ENCODE results near the gene SKP2.

SKP2 gene

DNA sequence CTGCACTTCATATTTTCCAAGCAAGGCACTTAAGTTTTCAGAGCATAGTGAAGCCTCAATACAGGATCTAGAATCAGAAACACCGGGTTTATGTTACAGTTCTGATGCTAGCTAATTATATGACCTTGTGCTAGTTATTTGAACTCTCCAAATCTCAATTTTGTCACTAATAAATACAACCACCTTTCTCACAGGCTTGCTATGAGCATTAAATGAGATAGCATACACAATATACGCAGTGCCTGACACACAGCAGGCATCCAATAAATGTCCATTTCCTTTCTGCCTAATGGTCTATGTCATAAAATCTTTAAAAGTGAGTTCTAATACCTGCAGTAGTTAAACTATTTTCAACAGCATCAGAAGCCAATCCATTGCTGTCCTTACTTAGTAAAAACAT is 56.9 kb downstream of the SKP2 start:
- DNase-seq (ENCODE audit: low read depth), result no peak
- TF ChIP-seq, protein P1, sequence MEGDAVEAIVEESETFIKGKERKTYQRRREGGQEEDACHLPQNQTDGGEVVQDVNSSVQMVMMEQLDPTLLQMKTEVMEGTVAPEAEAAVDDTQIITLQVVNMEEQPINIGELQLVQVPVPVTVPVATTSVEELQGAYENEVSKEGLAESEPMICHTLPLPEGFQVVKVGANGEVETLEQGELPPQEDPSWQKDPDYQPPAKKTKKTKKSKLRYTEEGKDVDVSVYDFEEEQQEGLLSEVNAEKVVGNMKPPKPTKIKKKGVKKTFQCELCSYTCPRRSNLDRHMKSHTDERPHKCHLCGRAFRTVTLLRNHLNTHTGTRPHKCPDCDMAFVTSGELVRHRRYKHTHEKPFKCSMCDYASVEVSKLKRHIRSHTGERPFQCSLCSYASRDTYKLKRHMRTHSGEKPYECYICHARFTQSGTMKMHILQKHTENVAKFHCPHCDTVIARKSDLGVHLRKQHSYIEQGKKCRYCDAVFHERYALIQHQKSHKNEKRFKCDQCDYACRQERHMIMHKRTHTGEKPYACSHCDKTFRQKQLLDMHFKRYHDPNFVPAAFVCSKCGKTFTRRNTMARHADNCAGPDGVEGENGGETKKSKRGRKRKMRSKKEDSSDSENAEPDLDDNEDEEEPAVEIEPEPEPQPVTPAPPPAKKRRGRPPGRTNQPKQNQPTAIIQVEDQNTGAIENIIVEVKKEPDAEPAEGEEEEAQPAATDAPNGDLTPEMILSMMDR (IDR thresholded peaks at IDR 0.05; ENCODE audit: control insufficient read depth, insufficient read depth, low read depth, low read length, missing control alignments), result no peak
- H3K4me3 ChIP-seq (ENCODE audit: control insufficient read depth, low read depth, low read length), result no peak overlapping the region

DNA sequence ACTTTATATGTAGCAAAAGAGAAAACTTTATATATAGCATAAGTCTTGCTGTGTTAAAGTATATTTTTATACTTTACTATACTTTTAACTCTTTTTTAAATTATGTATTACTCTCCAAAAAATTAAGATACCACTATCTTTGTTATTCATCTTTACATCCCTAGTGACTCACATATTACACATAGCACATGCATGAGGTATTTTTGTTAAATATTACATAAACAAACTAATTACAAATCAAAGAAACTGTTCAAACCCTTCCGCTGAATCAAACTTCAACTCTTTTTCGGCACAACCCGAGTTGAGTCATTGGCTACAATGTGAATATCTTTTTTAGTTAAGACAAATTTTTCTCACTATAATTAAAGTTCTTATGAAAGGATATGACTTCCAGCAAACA is 57.8 kb downstream of the SKP2 start:
- no peak overlapping the region for H3K4me3 ChIP-seq (ENCODE audit: control insufficient read depth, low read depth, low read length)
- TF ChIP-seq, protein P1 (IDR thresholded peaks at IDR 0.05; ENCODE audit: control insufficient read depth, insufficient read depth, low read depth, low read length, missing control alignments), result no peak
- DNase-seq (ENCODE audit: low read depth), result no peak

DNA sequence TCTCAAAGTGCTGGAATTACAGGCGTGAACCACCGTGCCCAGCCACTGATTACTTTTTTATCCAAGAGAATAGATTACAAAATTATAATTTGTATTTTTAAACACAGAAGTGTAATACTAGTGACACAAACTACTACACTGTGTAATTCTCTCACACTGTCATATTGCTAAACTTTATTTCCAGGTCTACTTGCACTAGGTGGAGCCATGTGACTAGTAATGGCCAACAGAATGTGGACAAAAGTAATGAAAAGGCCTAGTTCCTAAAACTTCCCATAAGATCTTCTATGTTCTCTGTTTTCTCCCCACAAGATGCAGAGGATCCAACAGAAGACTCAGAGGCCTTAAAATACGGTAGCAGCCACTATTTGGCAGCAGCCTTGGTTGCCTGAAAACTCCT is 62.5 kb downstream of the SKP2 start:
- TF ChIP-seq, protein P1 (IDR thresholded peaks at IDR 0.05; ENCODE audit: control insufficient read depth, insufficient read depth, low read depth, low read length, missing control alignments), result no peak
- DNase-seq (ENCODE audit: low read depth), result no peak
- H3K4me3 ChIP-seq (ENCODE audit: control insufficient read depth, low read depth, low read length), result no peak overlapping the region

GRCh38 chr5:36215910-36216309 is 64.0 kb downstream of the SKP2 start:
- TF ChIP-seq, protein P1 (IDR thresholded peaks at IDR 0.05; ENCODE audit: control insufficient read depth, insufficient read depth, low read depth, low read length, missing control alignments), result no peak
- no peak for DNase-seq (ENCODE audit: low read depth)
- H3K4me3 ChIP-seq (ENCODE audit: control insufficient read depth, low read depth, low read length), result no peak overlapping the region

DNA sequence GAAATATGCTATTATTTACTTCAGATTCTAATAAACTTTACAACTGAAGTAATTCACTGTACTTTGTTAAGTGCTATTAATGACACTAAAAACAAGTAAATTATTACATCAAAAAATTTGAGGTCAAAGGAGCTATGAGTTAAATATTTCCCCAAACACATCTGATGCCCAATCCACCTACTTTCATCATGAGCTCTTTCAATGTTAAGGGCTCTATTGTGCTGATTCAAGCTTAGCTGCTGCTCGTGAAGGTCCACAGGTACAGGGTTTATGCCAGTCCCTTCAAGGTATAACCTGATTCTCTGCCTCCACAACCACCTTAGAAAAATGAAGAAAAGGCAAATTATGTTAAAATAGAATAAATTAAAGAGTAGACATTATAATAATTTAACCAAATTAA is 65.7 kb downstream of the SKP2 start:
- TF ChIP-seq, protein P1 (IDR thresholded peaks at IDR 0.05; ENCODE audit: control insufficient read depth, insufficient read depth, low read depth, low read length, missing control alignments), result no peak
- no peak overlapping the region for H3K4me3 ChIP-seq (ENCODE audit: control insufficient read depth, low read depth, low read length)
- no peak for DNase-seq (ENCODE audit: low read depth)

DNA sequence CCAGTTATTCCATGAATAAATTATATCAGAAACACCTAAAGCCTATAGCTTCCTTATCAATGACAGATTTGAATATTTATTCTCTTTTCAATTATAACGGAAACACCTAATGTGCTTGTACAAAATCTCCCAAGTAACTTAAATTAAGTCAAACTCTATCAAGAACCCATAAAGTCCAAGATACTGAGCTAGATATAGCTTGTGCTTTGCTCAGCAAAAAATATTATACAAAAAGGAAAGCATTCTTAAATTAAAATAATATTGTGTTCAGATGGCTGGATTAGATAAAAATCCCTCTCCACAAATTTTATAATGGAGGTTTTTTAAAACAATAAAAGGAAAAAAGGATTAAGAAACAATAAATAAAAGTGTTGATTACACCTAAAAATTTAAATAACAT is 66.1 kb downstream of the SKP2 start:
- TF ChIP-seq, protein P1 (IDR thresholded peaks at IDR 0.05; ENCODE audit: control insufficient read depth, insufficient read depth, low read depth, low read length, missing control alignments), result no peak
- no peak for DNase-seq (ENCODE audit: low read depth)

DNA sequence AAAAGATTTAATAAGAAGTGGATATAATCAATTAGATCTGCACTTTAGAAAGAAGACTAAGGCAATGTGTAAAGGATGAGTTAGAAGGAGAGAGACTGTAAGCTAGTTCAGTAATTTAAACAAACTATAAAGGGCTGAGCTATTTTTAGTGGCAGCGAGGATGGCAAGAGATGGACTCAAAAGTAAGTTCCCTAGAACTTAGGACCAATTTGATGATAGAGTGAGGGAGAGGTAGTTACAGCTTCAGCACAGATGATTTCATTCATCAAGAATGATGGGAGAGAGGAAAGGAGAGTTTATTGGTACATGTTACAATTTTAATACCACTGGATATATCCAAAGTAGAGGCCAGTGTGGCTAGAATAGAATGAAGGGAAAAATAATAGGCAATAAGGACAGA is 70.7 kb downstream of the SKP2 start:
- TF ChIP-seq, protein P1 (IDR thresholded peaks at IDR 0.05; ENCODE audit: control insufficient read depth, insufficient read depth, low read depth, low read length, missing control alignments), result no peak
- H3K4me3 ChIP-seq (ENCODE audit: control insufficient read depth, low read depth, low read length), result no peak overlapping the region
- DNase-seq (ENCODE audit: low read depth), result no peak

More for the DNA sequence above, 66.1 kb downstream of the SKP2 start:
- H3K4me3 ChIP-seq (ENCODE audit: control insufficient read depth, low read depth, low read length), result no peak overlapping the region

Data from AG09309 (cell line).